IMR-90 (cell line): ENCODE data around the gene WWC2. TPM values are rescaled to one million over a fixed set of nuclear protein-coding genes. Genes with fewer than 3 reads are reported as not detected.

Source experiments
- ATAC-seq: fragments of 200-7000 bp; cut with Tn5 transposase; 2 replicates; pipeline ENCODE4 v1.9.1; 2020; ENCODE audit warnings: low read depth, mild to moderate bottlenecking, moderate library complexity
- BruUV-seq: library from RNA; stranded (reverse); fragments of 400-500 nt; replicated peaks from 2 replicates; lab custom pipeline; 2021; lab: Mats Ljungman, UMichigan
- CTCF ChIA-PET: fragments of 300-600 bp; formaldehyde crosslinking; extraction: SDS; loops from one replicate; lab custom pipeline; 2021; ENCODE audit warnings: antibody characterized with exemption; lab: Yijun Ruan, JAX
- POLR2A ChIA-PET: fragments of 300-600 bp; sonication (Branson Sonifier 250); formaldehyde crosslinking; loops from one replicate; lab custom pipeline; 2022; ENCODE audit warnings: antibody characterized with exemption; ENCODE audit not compliant: unreplicated experiment; lab: Charles Lee
- DNase-seq: peaks from one replicate; pipeline ENCODE4 v3.0.0; 2013
- H2AFZ ChIP-seq: replicated peaks from 2 replicates; pipeline ENCODE3; 2013; ENCODE audit warnings: low read length, mild to moderate bottlenecking; ENCODE audit not compliant: poor library complexity
- H2AK5ac ChIP-seq: 2 replicates; pipeline ENCODE4 v1.6.1; 2013; ENCODE audit warnings: low read depth, low read length, inconsistent platforms
- H2AK9ac ChIP-seq: replicated peaks from 2 replicates; pipeline ENCODE3; 2013; ENCODE audit warnings: mild to moderate bottlenecking, low read depth, low read length, moderate library complexity; ENCODE audit not compliant: poor library complexity
- H2BK120ac ChIP-seq: 2 replicates; pipeline ENCODE4 v1.6.1; 2013; ENCODE audit warnings: low read depth, low read length, inconsistent platforms
- H2BK15ac ChIP-seq: 3 replicates; pipeline ENCODE4 v1.6.1; 2013; ENCODE audit warnings: low read depth, low read length, inconsistent platforms
- H2BK20ac ChIP-seq: 2 replicates; pipeline ENCODE4 v1.6.1; 2013; ENCODE audit warnings: low read depth, mild to moderate bottlenecking, inconsistent platforms, low read length, moderate library complexity
- H2BK5ac ChIP-seq: 2 replicates; pipeline ENCODE4 v1.6.1; 2013; ENCODE audit warnings: mild to moderate bottlenecking, low read depth, low read length, inconsistent platforms; ENCODE audit not compliant: poor library complexity, severe bottlenecking
- H3K14ac ChIP-seq: replicated peaks from 2 replicates; pipeline ENCODE4 v1.6.1; 2013; ENCODE audit warnings: low read depth, low read length, inconsistent platforms
- H3K18ac ChIP-seq: 2 replicates; pipeline ENCODE4 v1.6.1; 2013; ENCODE audit warnings: low read depth, low read length, control low read depth
- H3K23ac ChIP-seq: 2 replicates; pipeline ENCODE4 v1.6.1; 2013; ENCODE audit warnings: low read depth, low read length, inconsistent platforms
- H3K27ac ChIP-seq: 2 replicates; pipeline ENCODE4 v1.5.1; 2013; ENCODE audit warnings: mild to moderate bottlenecking, control low read depth, low read length; ENCODE audit not compliant: insufficient read depth
- H3K27me3 ChIP-seq: 2 replicates; pipeline ENCODE4 v1.6.1; 2013; ENCODE audit warnings: low read length; ENCODE audit not compliant: control insufficient read depth, insufficient read depth
- H3K36me3 ChIP-seq: 2 replicates; pipeline ENCODE4 v1.6.1; 2013; ENCODE audit warnings: low read length, mixed read lengths; ENCODE audit not compliant: control insufficient read depth, insufficient read depth
- H3K4ac ChIP-seq: 2 replicates; pipeline ENCODE4 v1.6.1; 2013; ENCODE audit warnings: low read depth, low read length, inconsistent platforms
- H3K4me1 ChIP-seq: 2 replicates; pipeline ENCODE4 v1.6.1; 2013; ENCODE audit warnings: low read length, mixed read lengths; ENCODE audit not compliant: control insufficient read depth, insufficient read depth
- H3K4me2 ChIP-seq: 2 replicates; pipeline ENCODE4 v1.6.1; 2013; ENCODE audit warnings: low read depth, mild to moderate bottlenecking, control low read depth, low read length, moderate library complexity
- H3K4me3 ChIP-seq: 2 replicates; pipeline ENCODE4 v1.5.1; 2013; ENCODE audit warnings: low read depth, mild to moderate bottlenecking, control low read depth, low read length, moderate library complexity; ENCODE audit not compliant: insufficient read depth
- H3K56ac ChIP-seq: 2 replicates; pipeline ENCODE4 v1.6.1; 2013; ENCODE audit warnings: low read length, inconsistent platforms; ENCODE audit not compliant: insufficient read depth; ENCODE audit errors: extremely low read depth
- H3K79me1 ChIP-seq, 2 experiments: 2 replicates each; pipeline ENCODE4 v1.6.1; 2013; ENCODE audit warnings: low read length in 2 of 2, inconsistent platforms in 1 of 2, low read depth in 1 of 2
- H3K9ac ChIP-seq: 2 replicates; pipeline ENCODE4 v1.6.1; 2013; ENCODE audit warnings: low read depth, low read length, control low read depth
- H3K9me1 ChIP-seq: 2 replicates; pipeline ENCODE4 v1.6.1; 2013; ENCODE audit warnings: low read length, inconsistent platforms; ENCODE audit not compliant: insufficient read depth
- H3K9me3 ChIP-seq: 2 replicates; pipeline ENCODE4 v1.6.1; 2013; ENCODE audit warnings: low read length; ENCODE audit not compliant: control insufficient read depth, insufficient read depth
- H4K20me1 ChIP-seq: 2 replicates; pipeline ENCODE4 v1.6.1; 2013; ENCODE audit warnings: low read length, inconsistent platforms; ENCODE audit not compliant: insufficient read depth
- H4K5ac ChIP-seq: 2 replicates; pipeline ENCODE4 v1.6.1; 2013; ENCODE audit warnings: mild to moderate bottlenecking, low read depth, low read length, control low read depth
- H4K8ac ChIP-seq, 2 experiments: 2 replicates each; pipeline ENCODE4 v1.6.1; 2013; ENCODE audit warnings: low read depth in 2 of 2, low read length in 2 of 2, control low read depth in 1 of 2, inconsistent platforms in 1 of 2
- H4K91ac ChIP-seq: 2 replicates; pipeline ENCODE4 v1.6.1; 2013; ENCODE audit warnings: low read depth, low read length, inconsistent platforms; ENCODE audit not compliant: insufficient read depth
- BHLHE40 ChIP-seq: fragments of 150-350 bp; IDR thresholded peaks from 2 replicates; pipeline ENCODE4 v1.6.1; 2016; ENCODE audit warnings: mild to moderate bottlenecking, low read depth, low read length
- CEBPB ChIP-seq: IDR thresholded peaks from 2 replicates; pipeline ENCODE4 v1.6.1; 2012; ENCODE audit warnings: low read depth, low read length, improper control_type of control experiment
- CHD1 ChIP-seq: IDR thresholded peaks from 2 replicates; pipeline ENCODE4 v1.6.1; 2012; ENCODE audit warnings: low read depth, low read length, improper control_type of control experiment
- CTCF ChIP-seq: conservative IDR thresholded peaks from 2 replicates; pipeline ENCODE4 v1.5.1; 2012; ENCODE audit warnings: mild to moderate bottlenecking, low read depth, low read length, improper control_type of control experiment
- FOS ChIP-seq: fragments of 150-350 bp; IDR thresholded peaks from 2 replicates; pipeline ENCODE4 v1.6.1; 2016; ENCODE audit warnings: low read depth, low read length
- MAFK ChIP-seq: IDR thresholded peaks from 2 replicates; pipeline ENCODE4 v1.6.1; 2012; ENCODE audit warnings: low read depth, low read length, improper control_type of control experiment
- MXI1 ChIP-seq: IDR thresholded peaks from 2 replicates; pipeline ENCODE4 v1.6.1; 2012; ENCODE audit warnings: low read depth, mild to moderate bottlenecking, low read length, moderate library complexity, borderline replicate concordance
- NFE2L2 ChIP-seq: fragments of 150-350 bp; IDR thresholded peaks from 2 replicates; pipeline ENCODE4 v1.6.1; 2016; ENCODE audit warnings: low read depth, mild to moderate bottlenecking, low read length
- POLR2A ChIP-seq: IDR thresholded peaks from 2 replicates; pipeline ENCODE4 v1.6.1; 2012; ENCODE audit warnings: mild to moderate bottlenecking, low read depth, low read length
- RAD21 ChIP-seq: IDR thresholded peaks from 2 replicates; pipeline ENCODE4 v1.6.1; 2012; ENCODE audit warnings: low read length, improper control_type of control experiment
- RFX5 ChIP-seq: IDR thresholded peaks from 2 replicates; pipeline ENCODE4 v1.8.0; 2012; ENCODE audit warnings: low read depth, mild to moderate bottlenecking, low read length, moderate library complexity
- SMC3 ChIP-seq: fragments of 150-350 bp; IDR thresholded peaks from 2 replicates; pipeline ENCODE4 v1.6.1; 2016; ENCODE audit warnings: low read depth, mild to moderate bottlenecking, antibody characterized with exemption, low read length, moderate library complexity
- USF2 ChIP-seq: fragments of 150-350 bp; IDR thresholded peaks from 2 replicates; pipeline ENCODE4 v1.6.1; 2017; ENCODE audit warnings: mild to moderate bottlenecking, antibody characterized with exemption, low read length, low read depth
- WGBS, 2 experiments: methylation state at CpG; one replicate each; pipeline versions ENCODE4 v1.1.5 to v1.1.7; 2013; ENCODE audit warnings: missing lambda C conversion rate in 2 of 2; ENCODE audit not compliant: insufficient read length in 1 of 2; ENCODE audit errors: extremely low coverage in 2 of 2; 5-methylcytosine and 5-hydroxymethylcytosine counted together
- dilution Hi-C: fragments of 300-500 bp; cut with HindIII; formaldehyde crosslinking; loops from one replicate; pipeline ENCODE4 v1.14.3; 2018; ENCODE audit warnings: low sequenced_read_pairs; ENCODE audit not compliant: unreplicated experiment
- in situ Hi-C: fragments of 300-500 bp; cut with MboI; formaldehyde crosslinking; loops from 3 replicates; pipeline ENCODE4 v1.14.3; 2019; ENCODE audit warnings: low sequenced_read_pairs, inconsistent platforms, mixed read lengths
- intact Hi-C: fragments of 100-400 bp; cut with micrococcal nuclease; formaldehyde crosslinking; loops from 2 replicates; pipeline ENCODE4 v1.10.0; 2022
- polyA plus RNA-seq, 3 experiments: library from polyadenylated mRNA; depleted of rRNA; stranded (reverse); fragments of >200 nt; gene quantifications; 2 replicates each; pipeline ENCODE4 v1.2.3, GENCODE V29; 2012; ENCODE audit warnings: low replicate concordance in 1 of 3
- total RNA-seq: library from RNA; depleted of rRNA; stranded (reverse); fragments of >200 nt; gene quantifications from 2 replicates; pipeline ENCODE4 v1.2.3, GENCODE V29; 2012

Gene WWC2
- total and polyA plus RNA-seq, 2 of the 4 experiments (the other 2 are of a cell fraction) = 26.6 to 27.4 TPM

GRCh38 chr4:183200453-183200852 lies 101.4 kb downstream of the WWC2 start:
- Histone ChIP-seq H2BK20ac (no peak overlapping the region), H3K9me3 (no peaks in the 10 kb centered on the region), H3K4me2 (peak overlapping the region; percentile 44; the same call in 1 of the 2 replicates), H3K18ac (no peak overlapping the region), H3K36me3 (peaks cover 7% of the 10 kb centered on the region), H3K4ac (peak overlapping the region; percentile 6; the same call in 1 of the 2 replicates), H2BK120ac (0 out of 2 replicates have a peak overlapping the region, but pooled peaks have one; percentile 1), H3K4me1 (peaks cover 4% of the 10 kb centered on the region), H3K14ac (0 out of 2 replicates have a peak overlapping the region, but pooled peaks have one; percentile 24), H2BK5ac (peak overlapping the region; percentile 22), H3K23ac (no peak overlapping the region), H4K8ac (0 out of 4 replicates have a peak overlapping the region, but pooled peaks of 1 of the 2 experiments have one; percentile 12), H3K56ac (no peak overlapping the region), H2BK15ac (no peak overlapping the region), H3K4me3 (no peak overlapping the region), H2AK9ac (no peak overlapping the region), H2AK5ac (no peak overlapping the region), H3K9me1 (no peaks in the 10 kb centered on the region; the same call in none of the 2 replicates), H3K79me1 (peaks cover 26 to 64% of the 10 kb centered on the region in 2 experiments), H4K5ac (no peak overlapping the region), H4K91ac (0 out of 2 replicates have a peak overlapping the region, but pooled peaks have one; percentile 10), H2AFZ (no peak overlapping the region), H3K9ac (no peak overlapping the region), H3K27me3 (no peaks in the 10 kb centered on the region), H3K27ac (no peak overlapping the region), H4K20me1 (peaks cover 4% of the 10 kb centered on the region; the same call in 1 of the 2 replicates)
- TF ChIP-seq RAD21 = peak; percentile 16
- no peak for TF ChIP-seq CHD1
- peak; percentile 88 for TF ChIP-seq USF2
- TF ChIP-seq RFX5 = no peak
- peak; percentile 83; the same call in 1 of the 2 replicates for TF ChIP-seq MXI1
- TF ChIP-seq FOS = no peak
- no peak for TF ChIP-seq POLR2A
- no peak for TF ChIP-seq NFE2L2
- no peak for TF ChIP-seq MAFK
- TF ChIP-seq BHLHE40 = no peak
- TF ChIP-seq CTCF = no peak
- no peak for TF ChIP-seq SMC3
- no peak for TF ChIP-seq CEBPB
- POLR2A ChIA-PET = no interaction called here
- no TSS peak for BruUV-seq
- CTCF ChIA-PET = no interaction called here
- DNase-seq = peak; percentile 92
- peak; percentile 64 for ATAC-seq
- in situ Hi-C loops (no loop called here), intact Hi-C loops (no loop called here), dilution Hi-C loops (no loop called here)
- no CpG with 5 or more reads among the region's 4 CpGs for WGBS, 2 experiments
